ENCODE data around the gene IRX4.

GRCh38 chr5:1929108-1929991 is 46.6 kb upstream of the IRX4 start:
- TF ChIP-seq GATA2 (IDR thresholded peaks at IDR 0.05; ENCODE audit: low read depth, low read length) (no peak), GATA3 (IDR thresholded peaks at IDR 0.05; ENCODE audit: low read depth, low read length) (no peak)
